Measurements from ENCODE around the gene NDRG3.

NDRG3 gene

GRCh38 chr20:36658300-36658699, 87.6 kb downstream of the NDRG3 start:
- no peak overlapping the region for H3K27ac Mint-ChIP-seq
- peaks cover 17% of the 10 kb centered on the region for H3K36me3 Mint-ChIP-seq (ENCODE audit: low read depth)
- H3K27me3 Mint-ChIP-seq (ENCODE audit: low read depth) = no peaks in the 10 kb centered on the region
- no peaks in the 10 kb centered on the region for H3K9me3 Mint-ChIP-seq
- H3K4me1 Mint-ChIP-seq = no peaks in the 10 kb centered on the region
- no peak overlapping the region for H3K4me3 Mint-ChIP-seq
- no peak for TF ChIP-seq CTCF (IDR thresholded peaks at IDR 0.05; ENCODE audit: unreplicated experiment in 3 of 3)

GRCh38 chr20:36656733-36657132, 89.2 kb downstream of the NDRG3 start:
- Mint-ChIP-seq H3K27me3 (ENCODE audit: low read depth) (no peaks in the 10 kb centered on the region), H3K4me3 (no peak overlapping the region), H3K27ac (no peak overlapping the region), H3K36me3 (ENCODE audit: low read depth) (peaks cover 21% of the 10 kb centered on the region), H3K9me3 (no peaks in the 10 kb centered on the region), H3K4me1 (no peaks in the 10 kb centered on the region)
- TF ChIP-seq CTCF (IDR thresholded peaks at IDR 0.05; ENCODE audit: unreplicated experiment in 3 of 3) = no peak

GRCh38 chr20:36655004-36655403, 90.9 kb downstream of the NDRG3 start:
- Mint-ChIP-seq H3K27ac (no peak overlapping the region), H3K4me3 (no peak overlapping the region), H3K36me3 (ENCODE audit: low read depth) (peaks cover 17% of the 10 kb centered on the region), H3K4me1 (no peaks in the 10 kb centered on the region), H3K27me3 (ENCODE audit: low read depth) (no peaks in the 10 kb centered on the region), H3K9me3 (no peaks in the 10 kb centered on the region)
- TF ChIP-seq CTCF (IDR thresholded peaks at IDR 0.05; ENCODE audit: unreplicated experiment in 3 of 3) = no peak

GRCh38 chr20:36654506-36654905, 91.4 kb downstream of the NDRG3 start:
- Mint-ChIP-seq H3K27ac (no peak overlapping the region), H3K9me3 (no peaks in the 10 kb centered on the region), H3K4me3 (no peak overlapping the region), H3K4me1 (no peaks in the 10 kb centered on the region), H3K36me3 (ENCODE audit: low read depth) (peaks cover 17% of the 10 kb centered on the region), H3K27me3 (ENCODE audit: low read depth) (no peaks in the 10 kb centered on the region)
- no peak for TF ChIP-seq CTCF (IDR thresholded peaks at IDR 0.05; ENCODE audit: unreplicated experiment in 3 of 3)

- TF ChIP-seq CTCF (IDR thresholded peaks at IDR 0.05; ENCODE audit: unreplicated experiment in 3 of 3) = no peak
- no peaks in the 10 kb centered on the region for H3K4me1 Mint-ChIP-seq
- H3K27ac Mint-ChIP-seq = no peak overlapping the region
- no peaks in the 10 kb centered on the region for H3K27me3 Mint-ChIP-seq (ENCODE audit: low read depth)
- H3K9me3 Mint-ChIP-seq = no peaks in the 10 kb centered on the region
- no peak overlapping the region for H3K4me3 Mint-ChIP-seq
- peaks cover 16% of the 10 kb centered on the region for H3K36me3 Mint-ChIP-seq (ENCODE audit: low read depth)
Measured at GRCh38 chr20:36653456-36653855, 92.4 kb downstream of the NDRG3 start.

- TF ChIP-seq CTCF (IDR thresholded peaks at IDR 0.05; ENCODE audit: unreplicated experiment in 3 of 3) = no peak
- H3K27ac Mint-ChIP-seq = peak overlapping the region; percentile 75 to 77 (median 75)
- peaks cover 4% of the 10 kb centered on the region for H3K36me3 Mint-ChIP-seq (ENCODE audit: low read depth)
- H3K4me3 Mint-ChIP-seq = no peak overlapping the region
- no peaks in the 10 kb centered on the region for H3K4me1 Mint-ChIP-seq
- H3K9me3 Mint-ChIP-seq = no peaks in the 10 kb centered on the region
- no peaks in the 10 kb centered on the region for H3K27me3 Mint-ChIP-seq (ENCODE audit: low read depth)
Measured at GRCh38 chr20:36647196-36648121, 98.4 kb downstream of the NDRG3 start.
